HG02840 (cell line): ENCODE results near the gene MYG1.
"Not testable (repeated sequence)": the region's sequence is repeated elsewhere in the genome, so short reads cannot be mapped to it uniquely, and the experiment has no call there.

Experiments used
- ATAC-seq: cut with Tn5 transposase; IDR thresholded peaks from one replicate; pipeline ENCODE4 v1.9.1; 2021; ENCODE audit warnings: mild to moderate bottlenecking, moderate library complexity, moderate number of reproducible peaks; ENCODE audit not compliant: unreplicated experiment, low FRiP score

MYG1 gene

DNA sequence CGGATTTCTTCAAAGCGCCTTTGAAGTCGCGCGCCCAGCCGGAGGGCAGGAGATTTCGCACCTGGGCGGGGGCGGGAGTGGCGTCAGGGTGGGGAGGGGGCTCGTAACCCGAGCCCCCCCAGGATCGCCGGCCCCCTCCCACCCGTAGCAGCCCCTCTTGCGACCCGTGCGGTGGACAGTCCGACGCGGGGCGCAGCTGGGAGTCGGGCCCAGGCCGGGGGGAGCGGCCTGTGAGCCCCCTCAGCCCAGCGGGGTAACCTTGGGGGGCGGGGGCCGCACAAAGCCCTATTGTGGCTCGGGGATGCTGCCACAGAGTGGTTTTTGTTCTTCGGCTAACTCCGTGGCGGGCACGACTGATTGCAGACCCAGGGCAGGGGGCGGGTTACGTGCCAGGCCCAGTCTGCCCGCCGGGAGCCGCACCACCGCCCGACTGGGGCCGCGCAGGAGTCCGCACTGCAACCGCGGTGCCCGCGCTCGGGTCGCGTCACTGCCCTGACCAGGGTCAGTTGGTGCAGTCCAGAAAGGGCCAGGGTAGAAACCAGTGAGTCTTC is 26.1 kb downstream of the MYG1 start:
- no peak for ATAC-seq

DNA sequence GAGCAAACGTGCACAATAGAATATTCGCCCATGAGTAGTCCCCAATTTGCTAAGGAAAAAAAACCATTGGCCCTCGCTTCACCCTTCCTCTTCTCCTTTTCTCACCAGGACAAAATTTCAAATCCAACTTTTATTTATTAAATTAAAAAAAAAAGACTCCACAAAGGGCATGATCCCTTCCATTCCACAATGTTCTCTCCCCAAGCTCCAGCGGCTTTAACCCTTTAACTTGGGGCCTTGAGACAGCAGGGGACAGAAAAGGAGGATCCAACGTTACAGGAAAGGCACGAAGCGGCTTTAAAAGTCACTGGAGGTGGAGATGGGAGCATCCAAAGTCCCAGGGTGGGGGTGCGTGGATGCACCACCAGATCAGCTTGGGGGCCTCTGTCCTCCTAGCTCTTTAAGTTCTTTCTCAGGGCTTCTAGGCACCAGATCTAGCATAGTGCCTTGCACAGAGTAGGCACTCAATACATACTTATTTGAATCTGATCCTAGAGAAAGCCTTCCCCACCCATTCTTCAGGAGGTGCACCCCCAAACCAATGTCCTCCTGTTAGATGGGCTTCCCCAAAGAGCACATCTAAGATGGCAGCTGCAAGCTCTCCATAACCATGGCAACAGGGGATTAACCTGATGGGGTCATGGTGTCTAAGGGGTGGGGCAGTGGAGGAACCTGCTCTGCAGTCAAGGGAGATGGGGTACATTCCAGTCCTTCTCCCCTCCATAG is 27.1 kb downstream of the MYG1 start:
- ATAC-seq: no peak

DNA sequence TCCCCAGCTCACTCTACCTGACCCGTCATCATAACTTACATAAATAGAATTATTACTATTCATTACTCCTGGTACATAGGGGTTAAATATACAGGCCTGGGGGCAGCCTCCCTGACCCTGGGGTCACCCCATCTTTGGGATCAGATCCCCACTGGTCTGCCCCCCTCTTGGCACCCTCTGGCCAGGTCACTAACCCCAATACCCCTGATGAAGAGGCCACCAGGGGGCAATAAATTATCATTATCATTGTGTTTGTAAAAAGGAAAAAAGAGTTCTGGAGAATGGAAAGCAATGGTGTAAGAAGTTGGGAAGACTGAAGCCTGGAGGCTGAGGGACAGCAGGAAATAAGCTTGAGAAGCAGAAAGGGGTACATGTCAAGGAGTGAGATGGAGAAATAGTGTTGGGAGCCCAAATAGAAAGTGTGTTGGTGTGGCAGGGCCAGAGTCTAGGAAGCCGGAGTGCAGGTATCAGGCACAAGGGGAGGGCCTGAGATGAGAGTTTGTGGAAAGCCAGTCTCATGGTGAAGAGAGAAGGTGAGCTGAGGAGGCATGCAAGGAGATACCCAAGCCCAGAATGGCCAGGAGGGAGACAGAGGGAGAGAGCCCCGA is 28.0 kb downstream of the MYG1 start:
- no peak for ATAC-seq

DNA sequence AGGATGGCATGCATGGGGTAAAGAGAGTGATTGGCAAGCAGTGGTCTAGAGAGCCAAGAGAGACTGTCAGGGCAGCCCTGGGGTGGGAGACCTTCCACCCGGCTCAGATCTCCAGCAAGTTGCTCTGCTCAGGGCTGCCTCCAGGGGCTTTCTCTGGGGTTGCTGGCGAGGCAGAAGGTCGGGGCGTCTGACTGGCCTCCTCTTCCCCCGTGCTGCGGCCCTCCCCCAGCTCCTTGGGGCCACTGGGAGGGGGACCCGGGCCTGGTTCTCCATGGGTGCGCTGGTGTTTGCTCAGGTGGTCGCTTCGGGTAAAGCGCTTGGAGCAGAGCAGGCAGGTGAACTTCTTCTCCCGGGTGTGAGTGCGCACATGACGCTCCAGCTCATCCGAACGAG is 28.5 kb downstream of the MYG1 start:
- no peak for ATAC-seq

DNA sequence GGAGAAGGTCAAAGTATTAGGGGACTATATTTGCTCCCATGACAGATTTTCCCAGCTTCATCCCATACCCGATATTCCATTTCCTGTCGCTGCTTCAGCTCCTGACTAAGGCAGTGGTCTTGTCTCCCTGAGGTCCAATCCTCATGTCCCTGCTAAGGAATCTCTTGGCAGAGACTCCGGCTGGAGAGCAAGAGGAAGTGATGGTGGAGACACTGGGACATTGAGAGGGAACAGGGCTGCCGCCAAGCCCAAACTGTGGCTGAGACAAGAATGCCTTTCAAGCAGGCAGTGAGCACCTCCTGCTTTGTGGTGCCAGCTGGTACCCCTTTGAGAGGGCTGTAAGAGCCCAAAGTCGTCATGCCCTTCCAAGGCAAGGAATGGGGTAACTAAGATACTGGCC is 31.2 kb downstream of the MYG1 start:
- no peak for ATAC-seq

DNA sequence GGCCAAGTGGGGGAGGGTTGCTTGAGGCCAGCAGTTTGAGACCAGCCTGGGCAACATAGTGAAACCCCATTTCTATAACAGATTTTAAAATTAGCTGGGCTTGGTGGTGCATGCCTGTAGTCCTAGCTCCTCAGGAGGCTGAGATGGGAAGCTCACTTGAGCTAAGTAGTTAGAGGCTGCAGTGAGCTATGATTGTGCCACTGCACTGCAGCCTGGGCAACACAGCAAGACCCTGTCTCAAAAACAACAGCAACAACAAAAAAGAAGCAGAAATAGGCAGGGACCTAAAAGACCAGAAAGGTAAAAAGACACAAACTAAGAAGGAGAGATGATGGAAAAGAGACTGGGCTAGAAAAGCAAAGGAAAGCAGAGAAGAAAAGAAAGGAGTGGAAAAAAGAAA is 32.8 kb downstream of the MYG1 start:
- not testable (repeated sequence) for ATAC-seq

DNA sequence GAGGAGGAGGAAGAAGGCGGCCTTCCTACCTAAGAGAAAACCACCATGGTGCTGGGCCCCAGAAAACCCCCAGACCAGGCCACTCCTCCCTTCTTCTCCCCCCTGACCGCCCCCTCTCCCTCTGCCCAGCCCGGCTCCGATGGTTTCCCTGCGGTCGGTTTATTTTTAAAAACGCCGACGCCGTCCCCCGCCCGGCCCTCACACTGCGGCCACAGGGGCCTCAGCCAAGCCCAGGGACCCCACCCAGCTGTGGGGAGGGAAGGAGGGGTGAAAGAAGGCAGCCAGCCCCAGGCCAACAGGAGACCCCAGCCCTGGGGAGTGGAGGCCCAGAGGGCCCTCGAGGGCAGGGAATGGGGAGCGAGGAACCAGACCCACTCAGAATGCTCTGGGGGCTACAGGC is 33.2 kb downstream of the MYG1 start:
- no peak for ATAC-seq

DNA sequence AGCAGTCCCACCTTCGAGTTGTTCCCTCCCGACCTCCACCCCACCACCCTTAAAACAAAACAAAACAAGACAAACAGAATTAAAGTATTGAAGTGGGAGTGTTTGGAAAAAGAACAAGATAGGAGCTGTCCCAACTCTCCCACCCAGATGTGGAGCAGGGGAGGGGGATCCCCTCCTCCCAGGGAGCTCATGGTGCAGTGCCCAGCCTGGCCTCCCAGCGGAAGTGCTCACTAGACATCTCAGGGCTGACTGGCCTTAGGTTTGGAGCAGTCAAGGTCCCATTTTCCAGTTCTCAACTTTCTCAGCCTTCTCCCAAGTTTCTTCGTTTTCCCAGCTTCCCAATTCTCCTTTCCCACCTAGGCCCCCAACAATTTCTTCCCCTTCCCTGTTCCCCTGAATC is 33.8 kb downstream of the MYG1 start:
- ATAC-seq: no peak

DNA sequence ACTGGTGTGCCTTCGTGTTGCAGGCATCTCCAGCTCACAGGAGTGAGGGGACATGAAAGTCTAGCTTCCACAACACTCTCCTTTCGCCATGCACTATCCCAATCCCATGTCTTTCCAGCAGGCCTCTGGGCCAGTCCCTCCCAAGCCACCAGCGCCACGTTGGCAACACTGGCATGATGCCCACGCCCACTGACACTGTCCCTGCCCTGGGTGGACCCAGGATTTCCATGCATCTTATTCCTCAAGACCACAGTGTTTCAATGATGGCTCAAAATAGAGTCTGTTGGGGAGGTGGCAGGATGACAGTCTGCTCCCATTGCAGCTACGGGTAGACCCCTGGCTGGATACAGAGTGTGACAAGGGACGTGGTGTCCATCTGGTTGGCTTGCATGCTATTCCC is 34.4 kb downstream of the MYG1 start:
- no peak for ATAC-seq

DNA sequence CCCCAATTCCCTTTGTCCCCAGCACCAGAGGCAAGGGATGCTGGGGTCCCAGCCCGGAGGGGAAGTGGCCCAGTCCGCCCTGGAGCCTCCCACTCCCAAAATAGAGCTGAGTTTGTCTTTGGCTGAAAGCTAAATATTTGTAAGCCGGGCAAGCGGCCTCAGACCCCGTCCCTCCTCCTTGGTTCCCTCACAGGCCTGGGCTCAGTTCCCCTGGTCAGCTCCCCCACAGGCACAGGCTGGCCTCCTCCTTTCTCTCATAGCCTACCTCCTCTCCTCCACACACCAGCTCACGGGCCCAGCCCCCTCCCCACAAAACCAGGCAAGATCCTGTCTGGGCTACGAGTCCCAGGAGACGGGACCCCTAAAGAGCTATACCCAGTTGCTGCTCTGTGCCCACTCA is 35.3 kb downstream of the MYG1 start:
- ATAC-seq: no peak

DNA sequence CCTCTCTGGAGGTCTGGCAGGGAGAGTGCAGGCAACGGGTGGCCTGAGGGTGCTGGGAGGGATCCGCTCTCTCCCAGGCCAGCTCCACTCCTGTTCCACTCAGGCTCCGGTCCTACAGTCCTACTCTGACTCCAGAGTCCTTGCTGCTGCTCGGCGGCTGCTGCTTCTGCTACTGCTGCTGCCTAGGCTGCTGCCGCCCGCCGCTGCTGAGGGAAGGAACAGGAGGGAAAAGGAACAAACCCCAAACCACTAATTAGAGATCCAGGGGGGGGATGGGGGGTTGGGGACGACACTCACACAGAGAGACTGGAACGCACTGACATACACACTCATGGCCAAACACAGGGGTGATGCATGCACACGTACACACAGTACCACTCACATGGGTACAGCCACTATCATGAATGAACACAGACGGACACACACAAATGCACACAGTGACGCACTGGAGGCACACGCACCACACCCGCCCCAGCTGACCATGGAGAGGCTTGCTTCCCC is 36.7 kb downstream of the MYG1 start, which contains the start of gene SP7:
Gene SP7 (minus strand): TSS at position 174 of the 501 bp plus-strand sequence. CDS start 708 bp downstream, outside the sequence.
- no peak for ATAC-seq

DNA sequence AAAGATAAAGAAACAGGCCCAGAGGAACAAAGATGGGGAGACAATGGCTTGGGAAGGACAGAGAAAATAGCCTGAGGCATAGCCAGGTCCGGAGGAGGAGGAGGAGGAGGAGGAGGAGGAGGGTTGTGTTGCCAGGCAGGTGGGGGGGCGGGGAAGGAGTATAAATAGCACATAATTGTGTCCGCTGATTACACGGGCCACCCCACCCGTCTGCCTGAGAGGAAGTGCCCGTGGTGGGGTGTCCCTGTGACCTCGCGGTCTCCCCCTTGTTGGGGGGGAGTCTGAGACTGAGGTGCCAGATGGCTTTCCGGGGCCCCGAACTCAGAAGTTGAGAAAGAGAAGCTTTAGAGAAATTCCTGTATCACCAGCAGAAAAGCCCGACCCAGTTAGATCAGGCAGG is 38.5 kb downstream of the MYG1 start:
- no peak for ATAC-seq

DNA sequence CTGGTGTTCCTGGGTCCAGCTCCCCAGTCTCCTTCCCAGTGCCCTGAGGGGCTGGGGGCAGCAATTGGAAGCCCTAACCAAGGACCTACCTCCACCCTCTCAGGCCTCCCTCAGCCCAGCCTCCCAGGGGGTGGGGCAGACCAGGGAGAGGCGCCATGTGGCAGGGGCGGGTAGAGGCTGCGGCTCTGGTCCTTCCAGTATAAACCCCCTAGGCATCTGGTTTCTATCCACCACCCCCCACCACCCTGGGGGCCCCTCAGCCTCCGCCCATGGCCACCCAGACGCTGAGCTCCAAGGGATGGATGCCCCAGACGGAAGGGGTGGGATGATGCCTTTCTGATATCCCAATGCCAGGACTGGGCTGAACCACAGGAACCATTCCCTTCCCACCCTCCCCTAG is 39.4 kb downstream of the MYG1 start:
- ATAC-seq: no peak

DNA sequence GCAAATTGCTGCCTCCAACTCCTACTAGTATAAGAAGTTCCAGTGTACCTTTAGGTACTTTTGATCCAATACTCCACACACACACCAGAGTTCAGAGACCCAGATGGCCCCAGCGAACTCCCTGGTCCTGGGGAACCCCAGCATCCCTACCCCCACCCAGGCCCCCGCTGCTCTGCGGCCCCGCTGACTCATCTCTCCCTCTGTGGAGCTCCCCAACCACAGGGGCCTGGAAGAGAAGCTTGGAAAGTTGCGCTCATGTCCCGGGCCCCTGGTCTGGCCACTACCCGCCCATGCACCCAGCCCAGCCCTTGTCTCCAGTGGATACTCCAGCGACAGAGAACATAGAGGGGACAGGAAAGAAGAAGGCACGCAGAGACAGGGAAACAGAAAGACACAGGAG is 40.9 kb downstream of the MYG1 start:
- ATAC-seq: no peak

DNA sequence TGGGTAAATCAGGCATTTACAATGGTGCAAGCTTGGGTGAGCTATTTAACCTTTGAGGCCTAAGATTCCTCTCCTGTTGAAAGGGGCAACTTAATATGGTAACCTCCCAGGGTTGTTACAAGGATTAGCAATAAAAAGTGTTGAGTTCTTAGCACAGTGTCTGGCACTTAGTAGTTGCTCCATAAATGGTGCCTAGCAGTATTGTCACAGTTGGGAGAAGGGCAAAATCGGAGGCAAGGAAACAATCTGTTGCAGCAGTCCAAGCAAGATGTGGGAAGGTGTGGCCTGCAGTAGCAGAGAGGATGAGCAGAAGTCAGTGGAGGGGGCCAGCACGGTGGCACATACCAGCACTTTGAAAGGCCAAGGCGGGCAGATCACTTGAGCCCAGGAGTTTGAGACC is 44.0 kb downstream of the MYG1 start:
- no peak for ATAC-seq

DNA sequence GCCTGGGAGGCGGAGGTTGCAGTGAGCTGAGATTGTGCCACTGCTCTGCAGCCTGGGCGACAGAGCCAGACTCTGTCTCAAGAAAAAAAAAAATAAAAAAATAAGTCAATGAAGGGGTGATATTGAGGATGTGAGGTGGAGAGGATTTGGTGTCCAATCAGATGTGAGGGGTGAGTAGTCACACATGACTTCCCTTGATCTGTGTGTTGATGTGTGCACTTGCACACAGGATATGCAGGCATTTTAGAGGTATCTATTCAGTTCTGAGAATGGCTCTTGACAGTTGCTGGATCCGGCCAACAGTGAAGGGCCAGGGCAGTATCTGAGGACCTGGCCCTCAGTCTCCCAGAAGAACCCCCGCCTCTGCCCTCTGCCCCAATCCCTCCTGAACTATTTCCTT is 44.5 kb downstream of the MYG1 start:
- ATAC-seq: no peak

DNA sequence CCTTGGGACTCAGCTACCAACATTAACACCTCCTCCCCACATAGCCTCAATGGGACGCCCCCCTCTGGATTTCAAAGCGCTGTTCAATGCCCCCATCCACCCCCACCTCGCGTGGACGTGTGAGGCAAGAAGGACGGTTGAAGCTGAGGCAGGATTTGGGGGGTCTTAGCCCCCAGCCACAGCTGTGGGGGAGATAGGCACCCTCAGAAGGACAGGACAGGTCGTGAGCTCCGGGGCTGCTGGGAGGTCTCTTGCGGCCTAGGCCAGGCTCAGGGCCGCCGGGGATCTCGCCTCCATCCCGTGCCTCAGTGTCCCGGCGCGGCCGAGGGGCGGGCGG is 45.0 kb downstream of the MYG1 start:
- no peak for ATAC-seq

DNA sequence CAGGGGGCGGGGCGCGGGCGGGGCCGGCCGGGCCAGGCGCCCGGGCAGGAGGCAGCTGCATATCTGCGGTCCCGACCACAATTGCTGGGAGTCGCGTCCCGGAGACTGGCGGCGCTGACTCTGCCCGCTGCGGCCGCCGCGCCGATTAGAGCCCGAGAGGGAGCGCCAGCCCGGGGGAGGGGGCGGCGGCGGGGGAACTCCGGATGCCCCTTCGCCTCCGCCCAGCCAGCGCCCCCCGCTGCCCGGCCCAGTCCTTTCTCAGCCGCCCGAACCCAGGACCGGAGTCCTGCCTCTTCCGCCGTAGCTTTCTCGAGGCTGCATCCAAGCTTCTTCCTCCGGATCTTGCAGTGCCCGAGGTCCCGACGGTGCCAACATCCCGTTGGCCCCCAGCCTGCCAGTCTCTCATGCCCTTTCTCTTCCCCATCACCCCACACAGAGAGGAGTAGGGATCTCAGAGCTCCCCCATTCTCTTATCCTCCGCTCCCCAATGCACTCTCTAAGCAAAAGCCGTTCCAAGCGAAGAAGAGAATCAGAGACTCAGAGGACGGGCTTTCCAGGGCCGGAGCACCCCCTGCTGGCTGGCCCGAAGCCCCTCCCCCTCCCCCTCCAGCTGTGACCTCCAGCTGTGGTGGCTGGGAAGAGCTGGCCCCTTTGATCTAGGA is 45.5 kb downstream of the MYG1 start:
- ATAC-seq: no peak

DNA sequence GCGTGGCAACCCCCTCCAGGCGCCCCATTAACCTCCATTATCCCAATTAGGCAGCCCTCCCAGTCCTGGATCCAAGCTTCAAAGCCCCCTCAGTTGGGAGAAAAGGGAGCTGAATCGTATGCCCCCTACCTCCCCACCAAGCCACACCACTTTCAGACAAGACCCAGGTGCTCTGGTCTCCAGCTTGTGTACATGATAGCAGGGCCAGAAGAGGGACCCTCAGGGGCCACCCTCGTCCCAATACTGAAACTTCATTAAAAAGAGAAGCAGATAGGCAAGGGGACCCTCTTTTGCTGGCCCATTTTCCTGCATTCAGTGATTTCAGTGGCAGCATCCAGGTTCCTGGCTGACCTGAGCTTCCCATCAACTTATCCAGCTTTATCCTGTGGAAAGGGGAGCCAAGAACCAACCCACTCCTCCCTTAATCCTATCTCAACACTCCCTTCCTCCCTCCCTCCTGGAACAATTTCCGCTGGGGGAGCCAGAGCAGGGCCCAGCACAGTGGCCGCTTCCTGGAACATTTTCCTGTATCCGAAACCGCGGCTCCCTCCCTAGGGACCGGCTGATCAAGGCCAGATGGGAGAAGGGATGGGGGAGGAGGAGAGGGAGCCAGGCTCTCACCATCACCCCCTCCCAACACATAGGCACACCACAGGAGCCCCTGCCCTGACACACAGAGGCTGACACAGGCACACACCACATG is 46.1 kb downstream of the MYG1 start:
- no peak for ATAC-seq

DNA sequence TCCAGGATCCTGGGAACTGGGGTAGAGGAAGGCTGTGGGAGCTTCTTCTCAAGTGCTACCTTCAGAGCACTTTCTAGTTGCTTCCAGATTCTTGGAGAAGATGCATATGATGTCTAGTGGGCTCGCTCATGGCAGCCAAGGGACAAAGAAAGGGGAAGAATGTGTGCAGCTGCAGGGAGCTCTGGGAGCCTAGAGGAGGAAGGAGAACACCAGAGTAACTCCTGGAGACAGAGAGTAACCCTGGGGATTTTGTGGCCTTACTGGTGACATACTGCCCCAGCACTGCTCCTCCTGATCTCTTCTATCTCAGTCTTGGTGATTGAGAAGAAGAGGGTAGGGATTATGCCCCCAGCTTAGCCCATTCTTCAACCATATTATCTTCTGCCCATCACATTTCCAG is 47.0 kb downstream of the MYG1 start:
- no peak for ATAC-seq

DNA sequence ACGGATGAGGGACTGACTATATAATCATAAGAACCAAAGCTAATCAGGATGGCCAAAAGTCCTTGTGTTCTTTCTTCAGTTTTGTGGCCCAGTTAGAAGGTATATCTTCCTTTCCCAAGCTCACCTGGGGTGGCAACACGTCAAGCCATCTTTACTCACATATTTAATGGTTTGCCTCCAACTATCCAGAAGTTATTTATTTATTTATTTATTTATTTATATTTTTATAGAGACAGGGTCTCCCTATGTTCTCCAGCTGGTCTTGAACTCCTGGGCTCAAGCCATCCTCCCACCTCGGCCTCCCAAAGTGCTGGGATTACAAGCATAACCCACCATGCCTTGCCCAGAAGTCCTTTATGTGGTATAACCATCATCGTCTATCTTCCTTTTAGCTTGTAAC is 48.4 kb downstream of the MYG1 start:
- ATAC-seq: no peak
